ENCODE measurements around the gene B3GNT7.
"Not testable (repeated sequence)": the region's sequence is repeated elsewhere in the genome, so short reads cannot be mapped to it uniquely, and the experiment has no call there.

The B3GNT7 gene

GRCh38 chr2:231364961-231365810, 30.3 kb upstream of the B3GNT7 start:
- no peak for FAIRE-seq
- DNase-seq (ENCODE audit: insufficient read length, low spot score), result no peak

DNA sequence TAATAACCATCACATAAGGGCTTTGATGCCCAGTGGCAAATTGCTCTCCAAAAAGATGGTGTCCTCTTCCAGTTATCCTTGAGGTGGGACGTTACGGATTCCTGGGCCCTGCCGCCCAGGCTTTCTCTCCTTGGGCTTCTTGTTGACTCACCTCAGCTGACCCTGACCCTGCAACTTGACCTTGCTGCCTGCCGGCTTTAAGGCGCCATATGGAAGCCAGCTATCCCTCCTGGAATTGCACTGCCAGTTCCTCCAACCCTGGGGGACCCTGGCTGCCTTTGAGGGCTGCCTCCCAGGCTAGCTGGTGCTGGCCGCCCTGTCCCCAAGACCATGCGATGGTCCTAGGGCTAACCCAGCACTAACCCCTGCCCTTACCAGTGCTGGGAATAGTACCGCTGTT, 28.3 kb upstream of the B3GNT7 start:
- no peak for FAIRE-seq
- DNase-seq (ENCODE audit: insufficient read length, low spot score), result no peak

DNA sequence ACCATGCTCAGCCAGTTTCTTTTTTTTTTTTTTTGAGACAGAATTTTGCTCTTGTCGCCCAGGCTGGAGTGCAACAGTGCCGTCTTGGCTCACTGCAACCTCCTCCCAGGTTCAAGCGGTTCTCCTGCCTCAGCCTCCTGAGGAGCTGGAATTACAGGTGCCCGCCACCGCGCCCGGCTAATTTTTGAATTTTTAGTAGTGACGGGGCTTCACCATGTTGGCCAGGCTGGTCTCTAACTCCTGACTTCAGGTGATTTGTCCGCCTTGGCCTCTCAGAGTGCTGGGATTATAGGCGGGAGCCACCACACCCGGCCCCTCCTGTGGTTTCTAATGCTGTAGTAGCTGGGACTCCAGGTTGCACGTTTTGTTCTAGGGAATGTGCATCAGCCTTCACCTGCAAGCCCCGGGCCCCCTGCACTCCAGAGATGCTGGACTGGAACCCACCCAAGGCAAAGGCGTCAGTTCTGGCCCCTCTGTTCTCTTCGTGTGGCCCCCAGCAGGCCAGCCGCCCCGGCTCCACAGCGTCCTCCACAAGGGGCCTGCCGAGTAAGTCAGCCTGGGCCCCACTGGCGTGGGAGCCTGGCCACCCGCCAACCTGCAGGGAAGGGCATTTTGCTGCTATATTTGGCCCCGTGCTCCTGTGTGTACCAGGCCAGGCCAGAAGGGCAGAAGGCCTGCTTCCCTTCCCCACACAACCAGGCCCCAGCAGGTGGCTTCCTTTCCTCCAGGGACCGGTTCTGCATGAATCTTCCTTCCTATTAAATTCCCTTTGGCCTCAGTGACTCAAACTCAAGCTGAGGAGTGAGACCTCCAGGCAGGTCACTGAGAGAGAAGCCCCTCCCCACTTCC, 25.7 kb upstream of the B3GNT7 start:
- FAIRE-seq (no peak), DNase-seq (ENCODE audit: insufficient read length, low spot score) (no peak)

GRCh38 chr2:231370429-231370748, 25.1 kb upstream of the B3GNT7 start:
- DNase-seq (ENCODE audit: insufficient read length, low spot score) (no peak), FAIRE-seq (no peak)

GRCh38 chr2:231370749-231371429, 24.6 kb upstream of the B3GNT7 start:
- FAIRE-seq (no peak), DNase-seq (ENCODE audit: insufficient read length, low spot score) (no peak)

- DNase-seq (ENCODE audit: insufficient read length, low spot score) (no peak), FAIRE-seq (no peak)
Observed at GRCh38 chr2:231371430-231372054, 24.0 kb upstream of the B3GNT7 start.

DNA sequence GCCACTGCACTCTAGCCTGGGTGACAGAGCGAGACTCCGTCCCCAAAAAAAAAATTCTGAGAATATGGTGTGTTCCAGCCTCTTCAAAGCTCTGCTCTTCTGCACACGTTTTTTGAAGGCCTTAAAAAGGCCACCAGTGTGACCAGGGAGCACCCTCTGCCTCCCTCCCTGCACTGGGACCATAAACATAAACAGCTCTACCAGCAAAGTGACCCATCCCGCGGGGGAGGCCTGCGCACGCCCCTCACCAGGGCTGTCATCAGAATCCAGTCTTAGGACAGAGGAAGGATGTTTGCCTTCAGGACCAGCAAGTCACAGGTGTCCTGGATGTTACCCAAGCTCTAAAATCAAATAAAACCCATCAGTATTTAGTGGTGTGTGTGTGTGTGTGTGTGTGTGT, 23.2 kb upstream of the B3GNT7 start:
- DNase-seq (ENCODE audit: insufficient read length, low spot score) (no peak), FAIRE-seq (no peak)

DNA sequence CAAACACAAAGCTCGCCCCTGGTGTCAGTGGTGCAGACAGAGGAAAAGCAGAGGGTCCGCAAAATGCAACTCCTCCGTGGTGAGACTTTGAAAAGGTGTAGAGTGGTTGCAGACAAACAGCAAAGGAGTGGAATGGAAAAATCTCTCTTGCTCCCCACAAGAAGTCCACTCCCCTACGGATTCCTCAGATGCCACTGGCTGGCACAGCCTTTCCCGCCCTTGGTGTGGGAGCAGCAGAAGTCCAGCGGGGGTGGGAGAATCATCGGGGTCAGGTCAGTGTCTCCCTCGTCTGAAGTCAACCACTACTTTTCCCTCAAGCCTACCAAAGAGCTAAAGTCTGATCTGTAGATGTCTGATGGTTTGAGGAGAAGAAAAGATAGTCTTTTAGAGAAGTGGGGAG, 22.3 kb upstream of the B3GNT7 start:
- DNase-seq (ENCODE audit: insufficient read length, low spot score), result no peak
- FAIRE-seq, result no peak

GRCh38 chr2:231373786-231374349, 21.6 kb upstream of the B3GNT7 start:
- FAIRE-seq (no peak), DNase-seq (ENCODE audit: insufficient read length, low spot score) (no peak)

GRCh38 chr2:231374771-231375170, 20.7 kb upstream of the B3GNT7 start:
- DNase-seq (ENCODE audit: insufficient read length, low spot score) (no peak), FAIRE-seq (no peak)

- not testable (repeated sequence) for DNase-seq (ENCODE audit: insufficient read length, low spot score); FAIRE-seq
Observed at GRCh38 chr2:231375994-231376615, 19.4 kb upstream of the B3GNT7 start.

DNA sequence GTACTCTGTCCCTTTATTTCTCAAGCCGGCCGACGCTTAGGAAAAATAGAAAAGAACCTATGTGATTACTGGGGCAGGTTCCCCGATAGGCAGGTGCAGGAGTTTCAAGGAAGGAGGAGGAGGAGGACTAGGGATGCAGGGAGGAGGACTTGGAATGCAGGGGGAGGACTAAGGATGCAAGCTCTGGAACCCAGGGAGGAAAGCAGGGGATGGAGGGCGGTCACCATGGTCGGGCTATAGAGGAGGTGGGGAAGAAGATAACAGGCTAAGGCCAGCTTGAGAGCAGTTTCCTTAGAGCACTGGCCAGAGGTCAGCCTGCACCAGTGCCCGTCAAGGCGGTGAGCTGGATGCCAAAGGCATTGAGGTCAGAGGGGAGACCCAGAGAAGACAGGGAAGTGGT, 18.7 kb upstream of the B3GNT7 start:
- FAIRE-seq (no peak), DNase-seq (ENCODE audit: insufficient read length, low spot score) (no peak)

DNA sequence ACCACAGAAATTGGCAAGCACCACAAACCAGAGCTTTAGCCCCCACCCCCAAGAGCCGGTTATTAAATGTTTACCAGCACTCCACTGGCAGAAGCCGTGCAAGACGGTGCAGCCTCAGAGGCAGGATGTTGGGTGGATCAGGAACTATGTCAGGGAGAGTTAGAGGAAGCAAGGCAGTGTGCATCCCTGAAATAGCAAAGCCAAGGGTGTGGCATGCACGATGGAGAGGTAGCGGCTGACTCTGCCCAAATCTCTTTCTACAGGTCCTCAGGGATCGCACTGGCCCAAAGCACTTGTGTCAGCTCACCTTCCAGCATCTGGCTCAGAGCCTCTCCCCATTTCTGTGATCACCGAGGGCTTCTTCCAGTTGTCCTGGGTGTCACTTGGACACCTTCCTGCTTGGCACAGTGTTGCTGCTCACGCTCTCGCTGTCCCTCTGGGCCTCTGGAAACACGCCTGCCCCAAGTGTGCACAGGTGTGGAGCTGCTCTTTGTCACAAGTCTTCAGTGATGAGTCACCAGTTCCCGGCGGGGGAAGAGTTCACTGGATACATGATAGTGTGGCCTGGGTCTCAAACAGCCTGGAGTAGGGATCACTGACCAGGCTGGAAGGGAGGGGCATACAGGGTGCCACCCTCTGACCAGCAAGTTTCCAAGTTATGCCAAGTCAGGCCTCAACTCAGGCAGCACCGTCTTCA, 17.3 kb upstream of the B3GNT7 start:
- DNase-seq (ENCODE audit: insufficient read length, low spot score), result no peak
- FAIRE-seq, result no peak

DNA sequence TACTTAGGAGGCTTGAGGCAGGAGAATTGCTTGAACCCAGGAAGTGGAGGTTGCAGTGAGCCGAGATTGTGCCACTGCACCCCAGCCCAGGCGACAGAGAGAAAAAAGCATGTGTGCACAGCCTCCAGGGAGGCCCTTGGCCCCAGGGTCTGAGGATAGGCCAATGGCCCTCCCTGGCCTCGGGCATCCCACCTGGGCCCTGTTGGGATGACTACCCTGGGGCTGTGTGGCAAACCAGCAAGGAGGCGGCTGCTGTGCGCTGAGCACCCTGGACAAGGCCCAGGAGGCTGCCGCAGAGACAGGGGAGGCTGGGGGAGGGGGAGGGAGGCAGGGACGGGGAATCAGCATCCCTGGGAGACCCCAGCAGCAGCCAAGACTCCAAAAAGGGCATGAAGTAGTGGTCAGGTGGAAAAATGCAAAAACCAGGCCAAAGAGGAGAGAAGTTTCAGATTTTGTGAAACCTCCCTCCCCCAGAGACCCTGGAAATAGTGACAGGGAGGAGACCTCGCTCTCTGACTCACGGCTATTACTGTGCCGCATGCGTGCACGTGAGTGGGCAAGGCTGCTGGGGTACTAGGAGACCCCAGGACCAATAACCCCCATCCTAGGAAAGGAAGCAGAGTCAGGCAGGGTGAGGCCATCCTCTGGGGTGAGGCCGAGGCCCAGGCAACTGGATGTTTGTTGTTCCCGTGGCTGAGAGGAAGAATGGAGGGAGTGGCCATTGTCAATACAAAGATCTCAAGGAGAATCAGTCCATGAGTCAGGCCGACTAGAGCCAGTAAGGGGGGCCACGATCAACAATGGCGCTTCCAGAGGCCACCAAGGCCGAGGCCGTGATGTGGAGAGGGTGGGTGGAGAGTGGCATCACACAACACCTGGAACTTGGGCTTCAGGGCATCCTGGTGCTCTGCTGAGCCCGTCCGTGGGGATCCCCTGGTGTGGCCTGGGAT, 16.0 kb upstream of the B3GNT7 start:
- FAIRE-seq (no peak), DNase-seq (ENCODE audit: insufficient read length, low spot score) (no peak)

DNA sequence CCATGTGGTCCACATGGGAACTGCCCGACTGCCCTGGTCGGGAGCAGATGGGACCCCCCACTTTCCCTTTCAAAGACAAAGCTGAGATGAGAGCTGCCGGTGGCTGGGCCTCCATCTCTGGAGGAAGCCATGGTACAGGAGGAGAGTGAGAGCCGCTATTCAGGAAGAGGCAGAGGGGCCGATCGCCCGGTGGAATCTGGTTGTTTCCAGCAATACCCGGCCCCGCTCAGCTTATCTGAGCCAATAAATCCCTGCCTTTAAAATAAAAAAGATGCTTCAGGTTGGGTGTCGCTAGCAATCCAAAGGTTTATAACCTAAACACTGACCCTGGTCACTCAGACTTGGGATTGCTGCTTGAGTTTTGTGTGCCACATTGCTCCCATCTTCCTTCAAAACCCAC, 15.2 kb upstream of the B3GNT7 start:
- FAIRE-seq (no peak), DNase-seq (ENCODE audit: insufficient read length, low spot score) (no peak)

DNA sequence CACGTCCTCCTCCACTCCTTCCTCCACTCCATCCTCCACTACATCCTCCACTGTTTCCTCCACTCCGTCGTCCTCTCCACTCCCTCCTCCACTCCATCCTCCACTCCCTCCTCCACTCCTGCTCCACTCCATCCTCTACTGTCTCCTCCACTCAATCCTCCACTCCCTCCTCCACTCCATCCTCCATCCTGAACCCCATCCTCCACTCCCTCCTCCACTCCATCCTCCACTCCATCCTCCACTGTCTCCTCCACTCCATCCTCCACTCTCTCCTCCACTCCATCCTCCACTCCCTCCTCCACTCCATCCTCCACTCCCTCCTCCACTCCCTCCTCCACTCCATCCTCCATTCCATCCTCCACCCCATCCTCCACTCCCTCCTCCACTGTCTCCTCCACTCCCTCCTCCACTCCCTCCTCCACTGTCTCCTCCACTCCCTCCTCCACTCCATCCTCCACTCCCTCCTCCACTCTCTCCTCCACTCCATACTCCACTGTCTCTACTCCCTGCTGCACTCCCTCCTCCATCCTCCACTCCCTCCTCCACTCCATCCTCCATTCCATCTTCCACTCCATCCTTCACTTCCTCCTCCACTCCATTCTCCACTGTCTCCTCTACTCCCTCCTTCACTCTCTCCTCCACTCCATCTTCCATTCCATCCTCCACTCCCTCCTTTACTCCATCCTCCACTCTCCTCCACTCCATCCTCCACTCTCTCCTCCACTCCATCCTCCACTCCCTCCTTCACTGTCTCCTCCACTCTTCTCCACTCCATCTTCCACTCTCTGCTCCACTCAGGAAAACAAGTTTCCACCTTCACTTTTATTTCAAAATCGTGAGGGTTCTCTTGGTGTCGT, 14.3 kb upstream of the B3GNT7 start:
- FAIRE-seq (no peak), DNase-seq (ENCODE audit: insufficient read length, low spot score) (no peak)

DNA sequence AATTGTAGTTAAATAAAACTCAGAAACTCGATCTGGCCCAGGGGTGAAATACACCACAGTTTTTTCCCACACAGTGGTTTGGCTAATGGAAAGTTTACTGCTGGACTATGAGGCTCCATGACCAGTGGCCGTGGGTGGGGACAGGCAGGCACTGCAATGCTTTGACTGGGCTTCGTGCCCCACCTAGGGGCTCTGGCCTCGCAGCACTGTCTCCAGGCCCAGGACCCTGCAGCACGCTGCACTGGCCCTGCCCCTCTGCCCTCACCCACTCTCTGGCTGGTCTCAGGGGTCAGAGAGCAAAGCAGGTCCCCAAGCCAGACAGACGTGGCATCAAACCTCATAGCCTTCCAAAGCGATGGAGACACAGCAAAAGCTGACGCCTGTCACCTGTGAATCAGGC, 13.4 kb upstream of the B3GNT7 start:
- DNase-seq (ENCODE audit: insufficient read length, low spot score) (no peak), FAIRE-seq (no peak)

All from GM19239 (cell line).